GM12878 (cell line): ENCODE data around the gene PLEKHA6. TPM values are rescaled to one million over a fixed set of nuclear protein-coding genes. Genes with fewer than 3 reads are reported as not detected.

Experiments
- ATAC-seq: fragments of 200-7000 bp; cut with Tn5 transposase; 3 replicates; pipeline ENCODE4 v1.9.1; 2020; ENCODE audit warnings: mild to moderate bottlenecking, moderate library complexity
- BruUV-seq: library from RNA; stranded (reverse); fragments of 400-500 nt; replicated peaks from 2 replicates; lab custom pipeline; 2021; lab: Mats Ljungman, UMichigan
- CTCF ChIA-PET: fragments of 300-600 bp; sonication (Branson Sonifier 250); formaldehyde crosslinking; extraction: SDS; loops from one replicate; lab custom pipeline; 2021; ENCODE audit warnings: inconsistent platforms; lab: Yijun Ruan, JAX
- POLR2A ChIA-PET: fragments of 350-600 bp; formaldehyde crosslinking; extraction: SDS; loops from one replicate; lab custom pipeline; 2021; ENCODE audit warnings: inconsistent platforms; lab: Charles Lee
- RAD21 ChIA-PET: fragments of 300-600 bp; sonication (Branson Sonifier 250); formaldehyde crosslinking; loops from one replicate; lab custom pipeline; 2023; ENCODE audit warnings: antibody characterized with exemption; ENCODE audit not compliant: unreplicated experiment; lab: Charles Lee
- SMC1A ChIA-PET: fragments of 300-600 bp; sonication (Branson Sonifier 250); formaldehyde crosslinking; loops from one replicate; lab custom pipeline; 2023; ENCODE audit not compliant: unreplicated experiment, uncharacterized antibody; lab: Charles Lee
- DNase-seq: peaks from one replicate; pipeline ENCODE4 v3.0.0-alpha.2; 2011; ENCODE audit warnings: low read depth, low spot score
- FAIRE-seq: peaks from 3 replicates; lab custom pipeline; 2011; peaks lifted over from hg19 to GRCh38; lab: Jason Lieb, UNC
- H2AFZ ChIP-seq: 2 replicates; pipeline ENCODE4 v1.6.0; 2011; ENCODE audit warnings: low read depth, low read length, control low read depth; ENCODE audit not compliant: control insufficient read depth
- H3K27ac ChIP-seq: 2 replicates; pipeline ENCODE4 v1.5.1; 2011; ENCODE audit warnings: control low read depth; ENCODE audit not compliant: control insufficient read depth, insufficient read depth
- H3K27me3 ChIP-seq, 2 experiments: replicated peaks in 1 of 2; 2 replicates each; pipeline versions ENCODE4 v1.6.0 to v1.6.1; 2011; ENCODE audit warnings: low read length in 1 of 2; ENCODE audit not compliant: control insufficient read depth in 2 of 2, insufficient read depth in 2 of 2
- H3K36me3 ChIP-seq, 2 experiments: 2 replicates each; pipeline ENCODE4 v1.5.1; 2011; ENCODE audit warnings: low read length in 1 of 2; ENCODE audit not compliant: control insufficient read depth in 2 of 2, insufficient read depth in 2 of 2
- H3K4me1 ChIP-seq: 2 replicates; pipeline ENCODE4 v1.6.1; 2011; ENCODE audit warnings: mild to moderate bottlenecking, low read length, moderate library complexity, mixed read lengths; ENCODE audit not compliant: control insufficient read depth, insufficient read depth
- H3K4me2 ChIP-seq: 2 replicates; pipeline ENCODE4 v1.6.0; 2011; ENCODE audit warnings: control low read depth; ENCODE audit not compliant: control insufficient read depth, insufficient read depth
- H3K4me3 ChIP-seq: fragments of 200-600 bp; sonication (generic); 2 replicates; pipeline ENCODE4 v1.5.1; 2016
- H3K79me2 ChIP-seq: 2 replicates; pipeline ENCODE4 v1.6.0; 2011; ENCODE audit warnings: low read length; ENCODE audit not compliant: control insufficient read depth, insufficient read depth
- H3K9ac ChIP-seq: 2 replicates; pipeline ENCODE4 v1.8.0; 2011; ENCODE audit warnings: low read length, control low read depth, mixed read lengths; ENCODE audit not compliant: control insufficient read depth, insufficient read depth
- H3K9me3 ChIP-seq: replicated peaks from 3 replicates; pipeline ENCODE4 v1.5.1; 2011; ENCODE audit warnings: mild to moderate bottlenecking, low read length; ENCODE audit not compliant: control insufficient read depth, insufficient read depth
- H4K20me1 ChIP-seq: 2 replicates; pipeline ENCODE4 v1.6.0; 2011; ENCODE audit not compliant: control insufficient read depth, insufficient read depth
- EGR1 ChIP-seq, 2 experiments: IDR thresholded peaks; 1 replicate in 1 of 2; 2 replicates in 1 of 2; pipeline ENCODE4 v1.6.1; 2011 to 2012; ENCODE audit warnings: low read depth in 2 of 2, low read length in 2 of 2, borderline replicate concordance in 1 of 2, mild to moderate bottlenecking in 1 of 2, moderate library complexity in 1 of 2
- MTA3 ChIP-seq: IDR thresholded peaks from 2 replicates; pipeline ENCODE4 v1.6.1; 2012; ENCODE audit warnings: low read length, inconsistent platforms, borderline replicate concordance
- NKRF ChIP-seq: fragments of 450-650 bp; conservative IDR thresholded peaks from 2 replicates; pipeline ENCODE4 v1.6.1; 2017; ENCODE audit warnings: mild to moderate bottlenecking, moderate library complexity
- WGBS: methylation state at CpG from one replicate; pipeline ENCODE4 v1.1.6; 2016; ENCODE audit warnings: low lambda C conversion rate; ENCODE audit not compliant: insufficient replicate concordance, insufficient coverage; ENCODE audit errors: missing lambda C conversion rate; 5-methylcytosine and 5-hydroxymethylcytosine counted together
- in situ Hi-C: fragments of 300-500 bp; cut with MboI; formaldehyde crosslinking; loops from 9 replicates; pipeline ENCODE4 v1.14.3; 2018; ENCODE audit warnings: mixed read lengths
- intact Hi-C: fragments of 100-400 bp; cut with micrococcal nuclease; formaldehyde crosslinking; loops from one replicate; pipeline ENCODE4 v1.14.2; 2022; ENCODE audit not compliant: unreplicated experiment
- polyA plus RNA-seq, 11 experiments: library from polyadenylated mRNA; depleted of rRNA in 4 of 11; unstranded in 6 of 11; stranded (reverse) in 5 of 11; fragments of >200 nt; fragmentation: Nextera tagmentation in 4 of 11; fragmentation: Illumina TruSeq in 1 of 11; extraction: Ambion mirVana in 4 of 11; extraction: Trizol in 1 of 11; gene quantifications; 1 replicate in 1 of 11; 2 replicates in 10 of 11; pipeline versions ENCODE4 v1.2.1 to v1.2.3, GENCODE V29; 2011 to 2016; ENCODE audit warnings: inconsistent platforms in 2 of 11, missing spikeins in 2 of 11, low read depth in 1 of 11
- total RNA-seq, 4 experiments: library from RNA; depleted of rRNA in 3 of 4; stranded (reverse); fragments of >200 nt in 3 of 4; fragmentation: Illumina TruSeq in 1 of 4; extraction: Trizol in 1 of 4; gene quantifications; 2 replicates each; pipeline versions ENCODE4 v1.2.1 to v1.2.3, GENCODE V29; 2013 to 2021

The PLEKHA6 gene
- total and polyA plus RNA-seq, 10 of the 15 experiments (the other 5 are each of a cell fraction or from before 2014, with no cell fraction given) = 0.04 to 0.81 (median 0.19) TPM; not detected in 4

DNA sequence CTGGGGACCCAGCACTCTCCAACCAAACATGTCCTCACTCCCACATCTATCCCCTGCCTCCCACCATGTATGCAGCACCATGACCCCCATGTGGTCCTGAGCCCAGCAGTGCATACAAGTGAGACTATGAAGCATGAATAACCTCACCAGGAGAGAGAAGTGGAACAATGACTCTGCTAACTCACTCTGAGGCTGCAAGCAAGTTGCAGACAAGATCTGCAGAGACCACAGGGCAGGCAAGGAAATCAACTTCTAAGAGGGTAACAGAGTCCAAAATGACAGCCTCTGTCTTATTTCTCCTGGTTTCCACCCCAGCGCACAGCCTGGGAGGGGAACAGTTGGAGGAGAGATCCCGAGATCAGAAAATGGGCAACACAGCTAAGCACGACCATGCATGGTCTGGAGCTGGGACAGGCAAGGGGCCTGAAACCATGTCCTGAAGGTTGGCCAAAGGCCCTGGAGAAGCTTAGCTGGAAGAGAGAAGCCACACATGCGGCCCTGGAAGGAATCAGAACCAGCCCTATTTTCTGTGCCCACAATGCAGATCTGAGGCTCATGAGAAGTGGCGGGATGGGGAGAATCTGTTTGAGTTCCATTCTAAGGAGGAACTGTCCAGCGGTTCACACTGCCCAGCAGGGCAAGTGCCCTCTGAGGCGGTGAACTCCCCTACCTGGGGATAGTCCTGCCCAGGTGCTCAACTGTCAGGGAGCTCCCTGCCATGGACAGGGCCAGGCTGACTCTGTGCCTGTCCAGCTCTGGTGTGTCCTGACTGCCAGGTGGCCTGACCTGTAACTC, 181.0 kb downstream of the PLEKHA6 start:
- no peak for ATAC-seq
- H3K9ac ChIP-seq = no peak overlapping the region
- no peak overlapping the region for H3K4me2 ChIP-seq
- ChIA-PET CTCF (interaction anchor here (1.1 to 2.1 kb wide), 2 partner anchors 50 to 185 kb away, joined by 3 to 7 read pairs; no protein-coding TSS in a partner anchor), POLR2A (interaction anchor here (0.7 kb wide), 1 partner anchor 9 kb away, joined by 3 read pairs; no protein-coding TSS in a partner anchor), SMC1A (interaction anchor here (1.0 kb wide), 1 partner anchor 16 kb away, joined by 3 read pairs; no protein-coding TSS in a partner anchor), RAD21 (no interaction called here)
- DNase-seq = no peak
- no peak for TF ChIP-seq EGR1 (IDR thresholded peaks at IDR 0.05; ENCODE audit: borderline replicate concordance in 1 of 2, low read depth in 2 of 2, low read length in 2 of 2)
- no peak for TF ChIP-seq MTA3
- 20% methylated on average over 7 of the region's 7 CpGs for WGBS
- H3K27me3 ChIP-seq = peaks cover 2% of the 10 kb centered on the region in 2 experiments; a peak in 3 of 4 replicates
- no peaks in the 10 kb centered on the region for H3K9me3 ChIP-seq
- in situ Hi-C loops = no loop called here
- no peak overlapping the region for H3K27ac ChIP-seq
- BruUV-seq = no TSS peak
- no peaks in the 10 kb centered on the region for H3K79me2 ChIP-seq
- H2AFZ ChIP-seq = no peak overlapping the region
- FAIRE-seq = no peak
- no peak overlapping the region for H3K4me3 ChIP-seq
- H3K36me3 ChIP-seq = no peaks in the 10 kb centered on the region
- H4K20me1 ChIP-seq = no peaks in the 10 kb centered on the region
- intact Hi-C loops = no loop called here
- H3K4me1 ChIP-seq = no peaks in the 10 kb centered on the region

DNA sequence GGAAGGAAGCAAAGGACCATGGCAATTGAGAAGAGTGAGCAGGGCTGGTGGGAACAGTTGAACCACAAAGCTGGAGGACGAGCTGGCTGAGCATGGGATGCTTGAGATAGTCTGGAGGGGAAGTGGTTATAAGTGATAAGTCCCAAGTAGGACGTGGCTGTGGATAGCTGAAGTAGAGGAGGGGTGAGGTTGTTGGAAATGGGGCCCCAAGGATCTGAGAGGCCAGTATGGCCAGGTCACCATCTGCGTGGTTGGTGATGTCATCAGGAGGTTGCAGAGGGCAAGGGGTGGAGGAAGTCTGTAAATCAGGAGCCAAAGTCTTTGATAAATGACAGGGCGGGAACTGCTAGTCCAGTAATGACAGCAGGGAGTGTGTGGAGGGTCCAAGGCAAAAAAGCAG, 182.6 kb downstream of the PLEKHA6 start:
- ATAC-seq (no peak), DNase-seq (no peak), FAIRE-seq (no peak)
- H2AFZ ChIP-seq = no peak overlapping the region
- no TSS peak for BruUV-seq
- H3K27ac ChIP-seq = no peak overlapping the region
- RAD21 ChIA-PET = no interaction called here
- POLR2A ChIA-PET = no interaction called here
- no peak overlapping the region for H3K9ac ChIP-seq
- WGBS = 13% methylated on average over 4 of the region's 4 CpGs
- peaks cover 0 to 2% of the 10 kb centered on the region in 2 experiments; a peak in 2 of 4 replicates for H3K27me3 ChIP-seq
- no peak overlapping the region for H3K4me2 ChIP-seq
- SMC1A ChIA-PET = no interaction called here
- no peaks in the 10 kb centered on the region for H3K36me3 ChIP-seq
- CTCF ChIA-PET = interaction anchor here (3.0 kb wide), 1 partner anchor 11 kb away, joined by 18 read pairs; the partner anchor contains the start of gene REN
- no peaks in the 10 kb centered on the region for H3K4me1 ChIP-seq
- no peaks in the 10 kb centered on the region for H4K20me1 ChIP-seq
- TF ChIP-seq NKRF = no peak
- intact Hi-C loops = no loop called here
- in situ Hi-C loops = no loop called here
- no peaks in the 10 kb centered on the region for H3K79me2 ChIP-seq
- H3K9me3 ChIP-seq = no peaks in the 10 kb centered on the region
- H3K4me3 ChIP-seq = no peak overlapping the region
